VCaP (cell line): ENCODE results near the gene SLC30A7.

Experiments used
- H3K27ac ChIP-seq: fragments of 450-650 bp; 2 replicates; pipeline ENCODE4 v1.5.1; 2017
- CTCF ChIP-seq: fragments of 450-650 bp; conservative IDR thresholded peaks from 2 replicates; pipeline ENCODE4 v1.5.1; 2017; ENCODE audit warnings: mild to moderate bottlenecking, moderate library complexity

Gene SLC30A7

DNA sequence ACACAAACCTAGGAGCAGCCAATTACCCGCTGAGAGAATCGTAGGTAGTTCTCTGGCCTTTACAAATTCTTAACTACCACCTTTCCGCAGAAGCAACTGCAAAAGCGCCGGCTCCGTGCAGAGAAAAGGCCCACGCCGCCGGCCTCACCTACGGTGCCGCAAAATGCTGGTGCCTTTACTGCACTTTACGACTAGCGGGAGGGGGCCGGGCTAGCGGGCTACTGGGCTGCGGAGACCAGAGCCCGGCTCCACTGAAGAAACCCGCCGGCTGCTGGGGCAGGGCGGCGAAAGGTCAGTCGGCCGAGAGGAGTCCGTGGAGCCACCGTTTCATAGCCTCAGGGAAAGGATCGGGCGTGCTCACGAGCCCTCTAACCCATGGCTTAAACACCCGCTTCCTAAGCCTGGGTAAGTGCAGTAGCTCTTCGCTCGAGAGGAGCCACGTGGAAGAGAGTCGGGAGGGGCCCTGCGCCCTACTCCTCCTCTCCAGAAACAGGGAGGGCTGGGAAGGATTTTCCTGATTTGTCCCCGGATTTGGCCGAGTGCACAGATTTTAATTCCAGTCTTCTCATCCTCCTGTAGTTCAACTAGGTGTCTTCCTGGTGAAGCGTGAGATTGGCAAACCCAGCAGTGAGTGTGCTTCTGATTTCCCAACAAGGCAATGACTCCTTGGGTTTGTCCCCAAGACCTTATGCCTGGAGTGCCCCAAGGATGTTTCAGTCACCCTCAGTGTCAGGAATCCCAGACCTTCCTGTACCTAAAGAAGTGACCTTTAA lies 130.0 kb downstream of the SLC30A7 start, which contains the start of gene DPH5:
Gene DPH5 (minus strand): TSS at position 128 of the 773 bp plus-strand sequence. CDS start 341 bp downstream, outside the sequence.
- TF ChIP-seq CTCF: no peak

GRCh38 chr1:101026430-101026788 lies 130.5 kb downstream of the SLC30A7 start:
- no peak for TF ChIP-seq CTCF

More for the DNA sequence above, 130.0 kb downstream of the SLC30A7 start, which contains the start of gene DPH5:
- H3K27ac ChIP-seq: peak within 1 kb of the TSS; percentile 80

DNA sequence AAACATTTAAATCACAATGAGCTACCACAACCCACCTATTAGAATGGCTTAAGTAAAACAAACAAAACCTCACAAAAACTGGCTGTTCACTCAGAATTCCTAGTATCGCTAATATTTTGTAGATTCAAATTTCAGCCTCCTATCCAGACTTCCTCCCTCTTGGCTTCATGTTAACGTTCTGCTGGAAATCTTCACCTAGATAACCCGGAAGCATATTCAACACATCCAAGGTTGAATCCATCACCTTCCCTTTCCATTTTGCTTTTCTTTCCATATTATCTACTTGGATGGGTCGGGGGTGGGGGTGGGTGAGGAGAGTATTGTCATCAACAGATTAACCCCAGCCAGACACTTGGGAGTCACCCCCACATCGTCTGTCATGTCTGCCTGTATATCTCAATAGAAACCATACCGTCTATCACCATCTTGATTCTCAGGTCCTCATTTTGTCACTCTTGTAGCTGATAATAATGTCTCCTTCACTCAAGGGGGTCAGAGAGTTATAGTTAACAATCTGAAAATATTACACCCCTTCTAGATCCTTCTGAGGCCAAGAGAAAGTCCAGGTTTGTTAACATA lies 131.4 kb downstream of the SLC30A7 start:
- H3K27ac ChIP-seq: no peak overlapping the region

More at GRCh38 chr1:101026430-101026788, 130.5 kb downstream of the SLC30A7 start:
- H3K27ac ChIP-seq: peak overlapping the region; percentile 80

DNA sequence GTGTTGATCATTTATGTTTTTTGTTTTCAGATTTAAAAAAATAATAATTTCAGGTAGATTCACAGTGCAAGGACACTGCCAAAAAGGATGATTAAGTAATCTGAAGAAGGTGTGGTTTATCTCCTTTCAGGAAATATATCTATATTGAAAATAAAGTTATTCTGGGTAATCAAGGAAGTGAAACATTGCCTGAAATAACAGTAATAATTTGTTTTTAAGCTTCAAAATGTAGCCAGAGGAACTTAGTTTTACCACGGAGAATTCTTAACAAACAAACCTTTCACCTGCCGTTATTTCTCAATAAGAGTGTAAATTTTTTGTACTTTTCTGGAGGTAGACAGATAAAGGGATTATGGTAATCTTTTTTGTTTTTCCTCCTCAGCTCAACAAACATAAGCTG lies 132.6 kb downstream of the SLC30A7 start:
- H3K27ac ChIP-seq: no peak overlapping the region
- no peak for TF ChIP-seq CTCF

More for the DNA sequence above, 131.4 kb downstream of the SLC30A7 start:
- no peak for TF ChIP-seq CTCF

DNA sequence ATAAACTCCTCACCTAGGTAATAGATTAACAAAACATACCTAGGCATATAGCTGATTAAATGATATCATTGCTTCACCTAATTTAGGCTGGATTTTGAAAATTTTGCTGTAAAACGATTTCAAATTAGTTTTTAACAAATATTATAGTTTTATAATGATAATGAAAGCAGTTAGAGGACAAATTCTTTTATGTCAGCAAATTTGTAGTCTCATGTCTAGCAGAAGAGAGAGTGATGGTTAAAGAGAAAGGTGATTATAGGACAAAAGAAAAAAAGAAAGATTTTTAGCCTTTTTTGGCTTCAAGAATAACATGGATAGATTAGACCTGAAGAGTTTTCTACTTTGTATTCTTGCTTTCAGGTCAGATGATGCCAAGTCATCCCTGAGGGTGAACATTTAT lies 133.3 kb downstream of the SLC30A7 start:
- no peak overlapping the region for H3K27ac ChIP-seq

GRCh38 chr1:101030881-101031280 lies 135.0 kb downstream of the SLC30A7 start:
- no peak overlapping the region for H3K27ac ChIP-seq
- TF ChIP-seq CTCF: no peak

More for the DNA sequence above, 133.3 kb downstream of the SLC30A7 start:
- no peak for TF ChIP-seq CTCF
